PC-3 (cell line): Measurements from ENCODE around the gene TDRD1.

Source experiments
- EZH2 ChIP-seq: fragments of 300-600 bp; sonication (generic); IDR thresholded peaks from one replicate; pipeline ENCODE4 v1.6.1; 2017; ENCODE audit warnings: antibody characterized with exemption, mild to moderate bottlenecking, low read length; ENCODE audit not compliant: unreplicated experiment
- TF ChIP-seq, protein P1 (sequence below): fragments of 300-600 bp; sonication (generic); conservative IDR thresholded peaks from 2 replicates; pipeline ENCODE4 v1.5.1; 2017; ENCODE audit warnings: antibody characterized with exemption, low read depth, mild to moderate bottlenecking, low read length

DNA sequence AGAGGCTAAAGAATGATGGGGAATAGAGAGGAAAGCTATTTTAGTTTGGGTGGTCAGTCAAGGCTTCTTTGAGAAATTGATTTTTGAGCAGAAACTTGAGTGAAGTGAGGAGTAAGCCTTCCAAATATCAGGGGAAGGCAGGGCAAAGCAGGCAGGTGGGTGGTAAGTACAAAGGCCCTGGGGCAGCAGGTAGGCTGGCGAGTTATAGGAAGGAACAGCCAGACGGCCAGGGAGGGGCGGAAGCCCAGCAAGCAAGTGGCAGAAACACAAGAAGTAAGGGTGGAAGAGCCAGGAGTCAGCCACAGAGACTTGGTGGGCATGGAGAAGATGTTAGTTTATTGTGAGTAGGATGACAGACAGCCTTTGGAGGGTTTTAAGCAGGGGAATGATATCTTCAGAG is 94.8 kb downstream of the TDRD1 start:
- TF ChIP-seq, protein P1, sequence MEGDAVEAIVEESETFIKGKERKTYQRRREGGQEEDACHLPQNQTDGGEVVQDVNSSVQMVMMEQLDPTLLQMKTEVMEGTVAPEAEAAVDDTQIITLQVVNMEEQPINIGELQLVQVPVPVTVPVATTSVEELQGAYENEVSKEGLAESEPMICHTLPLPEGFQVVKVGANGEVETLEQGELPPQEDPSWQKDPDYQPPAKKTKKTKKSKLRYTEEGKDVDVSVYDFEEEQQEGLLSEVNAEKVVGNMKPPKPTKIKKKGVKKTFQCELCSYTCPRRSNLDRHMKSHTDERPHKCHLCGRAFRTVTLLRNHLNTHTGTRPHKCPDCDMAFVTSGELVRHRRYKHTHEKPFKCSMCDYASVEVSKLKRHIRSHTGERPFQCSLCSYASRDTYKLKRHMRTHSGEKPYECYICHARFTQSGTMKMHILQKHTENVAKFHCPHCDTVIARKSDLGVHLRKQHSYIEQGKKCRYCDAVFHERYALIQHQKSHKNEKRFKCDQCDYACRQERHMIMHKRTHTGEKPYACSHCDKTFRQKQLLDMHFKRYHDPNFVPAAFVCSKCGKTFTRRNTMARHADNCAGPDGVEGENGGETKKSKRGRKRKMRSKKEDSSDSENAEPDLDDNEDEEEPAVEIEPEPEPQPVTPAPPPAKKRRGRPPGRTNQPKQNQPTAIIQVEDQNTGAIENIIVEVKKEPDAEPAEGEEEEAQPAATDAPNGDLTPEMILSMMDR, result no peak
- TF ChIP-seq EZH2, result no peak
